Skeletal muscle satellite cell (primary cell): ENCODE results near the gene DET1.
A peak's percentile ranks its signal among the peaks of the same experiment; 100 is the strongest.
"Not testable (repeated sequence)": the region's sequence is repeated elsewhere in the genome, so short reads cannot be mapped to it uniquely, and the experiment has no call there.

Experiments
- H3K27me3 ChIP-seq: 2 replicates; pipeline ENCODE4 v1.7.0; 2013; ENCODE audit warnings: low read length; ENCODE audit not compliant: control insufficient read depth, insufficient read depth
- H3K36me3 ChIP-seq: 2 replicates; pipeline ENCODE4 v1.7.0; 2013; ENCODE audit warnings: mild to moderate bottlenecking, control low read depth, low read length; ENCODE audit not compliant: insufficient read depth
- H3K4me1 ChIP-seq: 2 replicates; pipeline ENCODE4 v1.7.0; 2013; ENCODE audit warnings: low read length; ENCODE audit not compliant: control insufficient read depth, insufficient read depth
- H3K4me2 ChIP-seq: 2 replicates; pipeline ENCODE4 v1.7.0; 2013; ENCODE audit warnings: mild to moderate bottlenecking, low read length
- H3K4me3 ChIP-seq: 2 replicates; pipeline ENCODE4 v1.7.0; 2013; ENCODE audit warnings: low read length
- H3K9ac ChIP-seq: 2 replicates; pipeline ENCODE4 v1.7.0; 2013; ENCODE audit warnings: mild to moderate bottlenecking, low read depth, low read length, moderate library complexity
- H3K9me3 ChIP-seq: replicated peaks from 2 replicates; pipeline ENCODE4 v1.7.0; 2013; ENCODE audit warnings: mild to moderate bottlenecking, control low read depth, low read length

Gene DET1

DNA sequence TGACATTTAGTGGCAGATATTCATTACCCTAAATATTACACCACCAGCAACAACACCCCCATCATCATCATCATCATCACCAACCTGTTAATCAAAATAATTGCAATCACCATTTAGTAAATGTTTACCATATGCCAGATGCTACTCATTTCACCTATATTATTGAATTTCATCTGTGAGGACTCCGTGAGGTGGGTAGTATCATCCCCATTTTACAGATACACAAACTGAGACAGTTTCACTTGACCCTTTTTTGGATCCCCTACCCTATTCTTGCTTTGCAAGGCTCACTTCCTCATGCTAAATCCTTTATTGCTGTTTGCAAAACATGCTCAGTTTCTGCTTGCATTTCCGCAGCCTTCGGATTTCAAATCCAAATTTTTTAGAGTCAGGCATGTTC, 18.3 kb upstream of the DET1 start:
- no peaks in the 10 kb centered on the region for H3K36me3 ChIP-seq
- H3K4me3 ChIP-seq: no peak overlapping the region
- H3K4me2 ChIP-seq: no peak overlapping the region
- no peaks in the 10 kb centered on the region for H3K9me3 ChIP-seq
- no peaks in the 10 kb centered on the region for H3K4me1 ChIP-seq
- peaks cover 5% of the 10 kb centered on the region for H3K27me3 ChIP-seq
- no peak overlapping the region for H3K9ac ChIP-seq

DNA sequence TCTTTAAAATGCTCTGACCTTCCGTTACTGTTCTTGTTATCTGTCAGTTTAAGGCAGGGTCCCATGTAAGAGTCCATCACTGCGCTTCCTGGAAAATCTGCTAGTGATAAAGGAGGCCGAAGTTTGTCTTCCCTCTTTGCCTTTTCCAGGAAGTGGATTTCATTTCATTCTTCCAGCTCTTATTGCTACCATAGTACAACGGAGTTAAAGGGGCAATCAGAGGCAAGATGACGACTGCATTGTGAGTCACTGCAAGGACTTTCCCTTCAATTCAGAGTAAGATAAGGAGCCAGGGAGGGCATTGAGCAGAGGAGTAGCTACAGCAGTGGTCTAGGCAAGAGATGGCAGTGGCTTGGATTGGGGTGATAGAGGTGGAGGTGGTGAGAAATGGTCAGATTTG, 17.2 kb upstream of the DET1 start:
- Histone ChIP-seq H3K9ac (no peak overlapping the region), H3K4me2 (no peak overlapping the region), H3K9me3 (no peaks in the 10 kb centered on the region)

DNA sequence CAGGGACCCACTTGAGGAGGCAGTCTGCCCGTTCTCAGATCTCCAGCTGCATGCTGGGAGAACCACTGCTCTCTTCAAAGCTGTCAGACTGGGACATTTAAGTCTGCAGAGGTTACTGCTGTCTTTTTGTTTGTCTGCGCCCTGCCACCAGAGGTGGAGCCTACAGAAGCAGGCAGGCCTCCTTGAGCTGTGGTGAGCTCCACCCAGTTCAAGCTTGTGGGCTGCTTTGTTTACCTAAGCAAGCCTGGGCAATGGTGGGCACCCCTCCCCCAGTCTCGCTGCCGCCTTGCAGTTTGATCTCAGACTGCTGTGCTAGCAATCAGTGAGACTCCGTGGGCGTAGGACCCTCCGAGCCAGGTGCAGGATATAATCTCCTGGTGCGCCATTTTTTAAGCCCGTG, 13.1 kb upstream of the DET1 start:
- H3K4me3 ChIP-seq, H3K27me3 ChIP-seq, H3K9me3 ChIP-seq, H3K9ac ChIP-seq, H3K36me3 ChIP-seq, H3K4me1 ChIP-seq, H3K4me2 ChIP-seq: not testable (repeated sequence)

More for the DNA sequence above, 17.2 kb upstream of the DET1 start:
- H3K4me1 ChIP-seq: no peaks in the 10 kb centered on the region
- H3K27me3 ChIP-seq: peaks cover 5% of the 10 kb centered on the region
- H3K4me3 ChIP-seq: no peak overlapping the region
- no peaks in the 10 kb centered on the region for H3K36me3 ChIP-seq

DNA sequence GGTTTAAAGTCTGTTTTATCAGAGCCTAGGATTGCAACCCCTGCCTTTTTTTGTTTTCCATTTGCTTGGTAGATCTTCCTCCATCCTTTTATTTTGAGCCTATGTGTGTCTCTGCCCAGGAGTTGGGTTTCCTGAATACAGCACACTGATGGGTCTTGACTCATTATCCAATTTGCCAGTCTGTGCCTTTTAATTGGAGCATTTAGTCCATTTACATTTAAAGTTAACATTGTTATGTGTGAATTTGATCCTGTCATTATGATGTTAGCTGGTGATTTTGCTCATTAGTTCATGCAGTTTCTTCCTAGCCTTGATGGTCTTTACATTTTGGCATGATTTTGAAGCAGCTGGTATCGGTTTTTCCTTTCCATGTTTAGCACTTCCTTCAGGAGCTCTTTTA, 11.5 kb upstream of the DET1 start:
- not testable (repeated sequence) for H3K36me3 ChIP-seq, H3K9ac ChIP-seq, H3K9me3 ChIP-seq, H3K4me1 ChIP-seq, H3K27me3 ChIP-seq, H3K4me3 ChIP-seq, H3K4me2 ChIP-seq

DNA sequence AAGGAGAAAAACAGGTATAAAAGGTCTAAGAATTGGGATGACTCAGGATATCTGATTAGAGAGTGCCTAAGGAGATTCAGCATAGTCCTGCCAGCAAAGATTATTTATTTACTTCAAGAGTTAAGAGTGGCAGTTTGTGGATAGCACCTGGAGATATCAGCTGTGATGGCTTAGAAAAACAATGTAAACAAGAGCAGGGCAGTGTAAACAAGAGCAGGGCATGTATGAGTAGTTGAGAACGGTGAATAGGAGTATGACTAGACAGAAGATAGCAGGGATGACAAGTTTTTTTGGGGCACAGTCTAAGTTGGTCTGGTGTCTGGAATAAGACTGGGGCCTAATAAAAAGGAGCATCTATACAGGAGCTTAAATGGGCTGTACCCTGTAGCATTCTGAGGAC, 1.5 kb upstream of the DET1 start:
- H3K9me3 ChIP-seq, H3K4me3 ChIP-seq, H3K36me3 ChIP-seq, H3K4me1 ChIP-seq, H3K4me2 ChIP-seq, H3K27me3 ChIP-seq, H3K9ac ChIP-seq: not testable (repeated sequence)

DNA sequence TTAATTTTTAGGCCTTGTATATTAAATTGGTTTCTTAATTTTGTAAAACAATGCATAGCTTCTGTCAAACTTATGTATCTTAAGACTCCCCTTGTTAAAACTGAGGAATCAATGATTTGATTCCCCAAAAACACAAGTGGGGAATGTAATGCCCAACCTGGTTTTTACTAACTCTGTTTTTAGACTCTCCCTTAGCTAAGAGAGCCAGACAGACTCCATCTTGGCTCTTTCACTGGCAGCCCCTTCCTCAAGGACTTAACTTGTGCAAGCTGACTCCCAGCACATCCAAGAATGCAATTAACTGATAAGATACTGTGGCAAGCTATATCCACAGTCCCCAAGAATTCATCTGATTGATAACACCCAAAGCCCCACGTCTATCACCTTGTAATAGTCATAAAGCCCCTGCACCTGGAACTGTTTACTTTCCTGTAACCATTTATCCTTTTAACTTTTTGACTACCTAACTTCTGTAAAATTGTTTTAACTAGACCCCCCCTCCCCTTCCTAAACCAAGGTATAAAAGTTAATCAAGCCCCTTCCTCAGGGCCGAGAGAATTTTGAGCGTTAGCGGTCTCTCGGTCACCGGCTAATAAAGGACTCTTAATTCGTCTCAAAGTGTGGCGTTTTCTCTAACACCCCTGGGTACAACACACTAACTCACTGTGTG, 768 bp downstream of the DET1 start:
- H3K4me1 ChIP-seq, H3K36me3 ChIP-seq, H3K27me3 ChIP-seq, H3K9me3 ChIP-seq: not testable (repeated sequence)
- Histone ChIP-seq H3K4me2 (peak overlapping the region; percentile 82), H3K4me3 (peak overlapping the region; percentile 77), H3K9ac (peak overlapping the region; percentile 88)

DNA sequence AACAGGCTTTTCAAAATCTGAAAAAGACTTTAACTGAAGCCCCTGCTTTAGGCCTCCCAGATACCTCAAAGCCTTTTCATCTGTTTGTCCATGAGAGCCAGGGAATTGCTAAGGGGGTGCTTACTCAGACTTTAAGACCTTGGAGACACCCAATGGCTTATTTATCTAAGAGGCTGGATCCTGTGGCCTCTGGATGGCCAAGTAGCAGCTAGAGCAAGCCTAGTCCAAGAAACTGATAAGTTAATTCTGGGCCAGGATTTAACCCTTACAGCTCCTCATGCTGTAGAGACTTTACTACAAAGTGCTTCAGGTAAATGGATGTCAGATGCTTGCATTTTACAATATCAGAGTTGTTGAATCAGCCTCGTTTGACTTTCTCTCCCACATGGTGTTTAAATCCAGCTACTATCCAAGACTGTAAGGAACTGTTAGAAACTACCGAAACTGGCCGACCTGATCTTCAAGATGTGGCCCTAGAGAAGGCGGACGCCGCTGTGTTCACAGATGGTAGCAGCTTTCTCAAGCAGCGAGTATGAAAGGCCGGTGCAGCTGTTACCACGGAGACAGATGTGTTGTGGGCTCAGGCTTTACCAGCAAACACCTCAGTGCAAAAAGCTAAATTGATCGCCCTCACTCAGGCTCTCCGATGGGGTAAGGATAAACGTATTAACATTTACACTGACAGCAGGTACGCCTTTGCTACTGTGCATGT, 3.3 kb downstream of the DET1 start:
- Histone ChIP-seq H3K4me3 (no peak overlapping the region), H3K36me3 (no peaks in the 10 kb centered on the region), H3K27me3 (no peaks in the 10 kb centered on the region), H3K4me2 (no peak overlapping the region), H3K4me1 (peaks cover 4% of the 10 kb centered on the region), H3K9ac (no peak overlapping the region), H3K9me3 (no peaks in the 10 kb centered on the region)

DNA sequence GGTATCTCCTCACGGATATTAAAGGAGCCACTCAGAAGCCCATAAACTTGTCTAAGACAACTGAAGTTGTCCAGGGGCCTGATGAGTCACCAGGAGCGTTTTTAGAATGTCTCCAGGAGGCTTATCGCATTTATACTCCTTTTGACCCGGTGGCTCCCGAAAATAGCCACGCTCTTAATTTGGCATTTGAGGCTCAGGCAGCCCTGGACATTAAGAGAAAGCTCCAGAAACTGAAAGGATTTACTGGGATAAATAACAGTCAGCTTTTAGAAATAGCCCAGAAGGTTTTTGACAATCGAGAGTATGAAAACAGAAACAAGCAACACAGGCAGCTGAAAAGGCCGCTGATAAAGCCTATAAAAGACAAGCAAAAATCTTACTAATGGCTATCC, 4.1 kb downstream of the DET1 start:
- no peak overlapping the region for H3K4me3 ChIP-seq
- H3K9me3 ChIP-seq: no peaks in the 10 kb centered on the region
- H3K27me3 ChIP-seq: no peaks in the 10 kb centered on the region
- no peaks in the 10 kb centered on the region for H3K36me3 ChIP-seq
- no peak overlapping the region for H3K4me2 ChIP-seq
- H3K4me1 ChIP-seq: peaks cover 4% of the 10 kb centered on the region
- no peak overlapping the region for H3K9ac ChIP-seq

DNA sequence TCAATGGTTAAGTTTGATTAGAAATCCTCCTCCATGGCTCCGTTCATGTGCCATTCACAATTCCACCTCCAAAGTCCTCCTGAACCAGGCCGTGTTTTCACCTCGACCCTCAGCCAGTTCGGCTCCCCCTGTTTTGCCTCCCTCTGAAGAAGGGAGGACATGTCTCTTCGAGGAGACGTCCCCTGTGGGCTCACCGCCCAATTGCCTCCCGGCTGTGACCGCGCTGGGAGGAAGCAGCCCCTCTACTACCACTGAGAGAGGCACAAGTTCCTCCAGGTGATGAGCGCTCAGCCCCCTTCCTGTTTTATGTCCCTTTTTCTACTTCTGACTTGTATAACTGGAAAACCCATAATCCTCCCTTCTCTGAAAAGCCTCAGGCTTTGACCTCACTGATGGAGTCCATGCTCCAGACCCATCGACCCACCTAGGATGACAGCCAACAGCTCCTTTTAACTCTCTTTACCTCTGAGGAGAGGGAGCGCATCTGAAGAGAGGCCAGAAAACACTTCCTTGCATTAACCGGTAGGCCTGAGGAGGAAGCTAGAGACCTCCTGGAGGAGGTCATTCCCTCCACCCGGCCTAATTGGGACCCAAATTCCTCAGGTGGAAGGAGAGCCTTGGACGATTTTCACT, 4.7 kb downstream of the DET1 start:
- H3K36me3 ChIP-seq: no peaks in the 10 kb centered on the region
- no peaks in the 10 kb centered on the region for H3K9me3 ChIP-seq
- H3K4me2 ChIP-seq: no peak overlapping the region
- peaks cover 1% of the 10 kb centered on the region for H3K4me1 ChIP-seq
- no peak overlapping the region for H3K4me3 ChIP-seq
- no peaks in the 10 kb centered on the region for H3K27me3 ChIP-seq
- no peak overlapping the region for H3K9ac ChIP-seq

DNA sequence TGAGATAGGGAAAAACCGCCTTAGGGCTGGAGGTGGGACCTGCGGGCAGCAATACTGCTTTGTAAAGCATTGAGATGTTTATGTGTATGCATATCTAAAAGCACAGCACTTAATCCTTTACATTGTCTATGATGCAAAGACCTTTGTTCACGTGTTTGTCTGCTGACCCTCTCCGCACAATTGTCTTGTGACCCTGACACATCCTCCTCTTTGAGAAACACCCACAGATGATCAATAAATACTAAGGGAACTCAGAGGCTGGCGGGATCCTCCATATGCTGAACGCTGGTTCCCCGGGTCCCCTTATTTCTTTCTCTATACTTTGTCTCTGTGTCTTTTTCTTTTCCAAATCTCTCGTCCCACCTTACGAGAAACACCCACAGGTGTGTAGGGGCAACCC, 5.4 kb downstream of the DET1 start:
- not testable (repeated sequence) for H3K36me3 ChIP-seq, H3K4me2 ChIP-seq, H3K9ac ChIP-seq, H3K4me3 ChIP-seq, H3K27me3 ChIP-seq, H3K9me3 ChIP-seq, H3K4me1 ChIP-seq

DNA sequence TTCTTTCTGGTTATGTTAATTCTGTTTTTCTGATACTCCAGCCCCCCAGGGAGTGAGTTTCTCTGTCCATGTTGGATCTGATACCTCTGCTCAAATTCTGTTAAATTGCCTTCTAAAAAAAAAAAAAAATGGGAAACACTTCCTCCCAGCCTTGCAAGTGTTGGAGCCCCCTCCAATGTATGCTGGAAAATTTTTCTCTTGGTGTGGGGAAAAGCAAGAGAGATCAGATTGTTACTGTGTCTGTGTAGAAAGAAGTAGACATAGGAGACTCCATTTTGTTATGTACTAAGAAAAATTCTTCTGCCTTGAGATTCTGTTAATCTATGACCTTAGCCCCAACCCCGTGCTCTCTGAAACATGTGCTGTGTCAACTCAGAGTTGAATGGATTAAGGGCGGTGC, 6.1 kb downstream of the DET1 start:
- H3K27me3 ChIP-seq, H3K4me2 ChIP-seq, H3K9me3 ChIP-seq, H3K4me1 ChIP-seq, H3K4me3 ChIP-seq, H3K9ac ChIP-seq, H3K36me3 ChIP-seq: not testable (repeated sequence)

DNA sequence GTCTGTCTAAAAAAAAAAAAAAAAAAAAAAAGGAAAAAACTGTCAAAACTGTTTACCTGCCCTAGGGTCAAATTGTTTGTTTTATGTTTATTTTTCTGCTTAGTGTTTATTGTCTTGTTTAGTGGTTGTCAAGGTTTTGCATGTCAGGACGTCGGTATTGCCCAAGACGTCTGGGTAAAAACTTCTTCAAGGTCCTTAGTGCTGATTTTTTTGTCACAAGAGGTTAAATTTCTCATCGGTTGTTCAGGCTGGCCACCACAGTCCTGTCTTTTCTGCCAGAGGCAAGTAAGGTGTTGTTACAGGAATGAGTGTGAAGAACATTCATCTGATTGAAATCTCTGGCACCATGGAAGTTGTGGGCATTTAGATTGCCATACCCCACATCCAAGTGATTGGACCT, 7.0 kb downstream of the DET1 start:
- Histone ChIP-seq H3K4me2 (no peak overlapping the region), H3K9ac (no peak overlapping the region), H3K9me3 (no peaks in the 10 kb centered on the region), H3K27me3 (no peaks in the 10 kb centered on the region), H3K36me3 (no peaks in the 10 kb centered on the region), H3K4me3 (no peak overlapping the region), H3K4me1 (no peaks in the 10 kb centered on the region)
